DMS 273 treated with DMSO at 0.1 percent for 48 hours (cell line): ENCODE measurements around the gene EIPR1.
"Not testable (repeated sequence)": the region's sequence is repeated elsewhere in the genome, so short reads cannot be mapped to it uniquely, and the experiment has no call there.

Source experiments
- DNase-seq: peaks from one replicate; lab custom pipeline; 2025; lab: John Stamatoyannopoulos, UW

EIPR1 gene

DNA sequence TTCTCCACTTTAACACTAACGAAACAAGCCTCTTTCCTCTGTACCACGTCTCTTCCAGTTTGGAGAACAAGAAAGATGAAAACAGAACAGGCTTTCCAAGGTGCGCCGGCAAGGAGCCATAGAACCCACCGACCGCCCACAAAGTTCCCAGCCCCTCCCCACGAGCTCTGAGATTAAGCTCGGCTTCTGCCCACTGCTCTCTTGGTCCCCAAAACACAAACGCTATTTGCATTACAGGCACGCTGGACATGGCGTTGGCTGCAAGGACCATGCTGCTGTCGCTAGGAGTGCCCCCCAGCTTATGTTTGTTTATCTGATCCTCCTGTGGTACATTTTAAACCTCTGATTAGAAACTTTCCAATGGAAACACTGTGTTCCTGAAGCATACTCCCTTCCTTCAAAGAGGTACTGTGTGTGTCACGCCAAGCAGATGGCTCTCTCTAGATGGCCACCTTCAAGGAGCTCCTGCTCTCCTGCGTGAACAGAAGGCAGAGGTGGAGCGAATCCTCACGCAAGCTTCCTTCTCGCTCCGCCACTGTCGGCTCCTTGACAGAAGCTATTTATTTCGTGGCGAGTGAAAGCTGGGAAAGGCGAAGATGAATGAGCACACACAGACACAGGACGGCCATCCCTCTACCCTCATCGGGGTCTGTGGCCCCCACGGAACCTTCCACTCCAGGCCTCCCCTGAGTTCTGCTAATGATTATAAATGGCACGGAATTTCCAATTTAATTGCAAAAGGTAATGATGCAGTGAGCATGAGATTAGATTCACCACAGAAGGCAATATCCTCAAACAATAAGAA lies 166.2 kb downstream of the EIPR1 start:
- no peak for DNase-seq

DNA sequence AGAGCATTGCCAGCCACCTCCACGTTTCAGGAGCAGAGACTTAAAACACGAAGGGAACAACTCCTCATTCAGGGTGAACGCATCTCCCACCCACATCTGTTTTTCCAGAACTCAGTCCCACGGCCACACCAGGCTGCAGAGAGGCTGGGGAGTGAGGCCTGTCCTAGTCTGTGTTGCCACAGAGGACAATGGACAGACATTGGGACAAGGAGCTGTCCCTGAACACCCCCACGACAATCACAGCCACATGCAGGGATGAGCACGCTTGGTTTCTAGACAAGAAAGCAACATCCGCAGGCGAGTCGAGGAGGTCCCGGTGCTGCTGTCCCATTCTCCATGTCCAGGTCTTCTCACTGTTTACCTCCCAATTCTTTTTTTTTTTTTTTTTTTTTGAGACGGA lies 167.4 kb downstream of the EIPR1 start:
- no peak for DNase-seq

DNA sequence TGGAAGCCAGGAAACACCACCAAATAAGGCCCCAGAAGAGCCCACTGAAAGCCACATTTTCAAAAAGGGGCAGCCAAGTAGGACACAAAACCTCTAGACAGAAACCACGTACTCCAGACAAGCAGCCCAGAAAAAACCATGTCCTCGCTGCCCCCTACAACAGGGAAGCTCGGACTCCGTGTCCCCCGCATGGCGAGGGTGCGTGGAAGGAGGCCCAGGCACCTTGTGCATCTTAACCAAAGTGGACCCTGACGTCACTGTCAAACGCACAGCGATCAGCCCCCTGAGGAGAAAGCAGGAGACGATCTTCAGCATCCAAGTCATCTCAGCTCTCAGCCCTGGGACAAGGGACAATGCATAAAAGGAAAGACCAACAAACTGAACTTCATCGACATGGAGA lies 168.4 kb downstream of the EIPR1 start:
- no peak for DNase-seq

GRCh38 chr2:3208591-3208990 lies 169.0 kb downstream of the EIPR1 start:
- no peak for DNase-seq

GRCh38 chr2:3208179-3208578 lies 169.4 kb downstream of the EIPR1 start:
- DNase-seq, result no peak

DNA sequence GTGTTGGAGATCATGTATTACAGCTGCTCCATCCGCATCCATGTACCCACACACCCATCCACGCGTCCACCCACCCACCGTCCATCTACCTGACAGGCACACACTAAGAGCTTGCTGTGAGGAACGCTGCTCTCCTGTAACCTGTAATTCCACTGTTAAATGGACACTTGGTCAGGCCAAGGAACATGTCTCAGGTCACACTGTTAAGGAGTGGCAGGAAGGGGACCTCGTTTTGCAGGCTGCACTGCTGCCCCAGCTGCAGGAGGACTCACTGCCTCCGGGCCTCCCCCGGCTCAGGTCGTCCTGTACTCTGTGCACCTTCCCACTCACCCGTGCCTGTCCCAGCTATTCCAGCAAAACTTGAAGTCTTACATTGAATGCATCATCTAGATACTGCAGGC lies 170.5 kb downstream of the EIPR1 start:
- no peak for DNase-seq

- no peak for DNase-seq
These were observed 171.8 kb downstream of the EIPR1 start for GRCh38 chr2:3205845-3206244.

GRCh38 chr2:3204031-3204821 lies 173.4 kb downstream of the EIPR1 start:
- DNase-seq, result no peak

DNA sequence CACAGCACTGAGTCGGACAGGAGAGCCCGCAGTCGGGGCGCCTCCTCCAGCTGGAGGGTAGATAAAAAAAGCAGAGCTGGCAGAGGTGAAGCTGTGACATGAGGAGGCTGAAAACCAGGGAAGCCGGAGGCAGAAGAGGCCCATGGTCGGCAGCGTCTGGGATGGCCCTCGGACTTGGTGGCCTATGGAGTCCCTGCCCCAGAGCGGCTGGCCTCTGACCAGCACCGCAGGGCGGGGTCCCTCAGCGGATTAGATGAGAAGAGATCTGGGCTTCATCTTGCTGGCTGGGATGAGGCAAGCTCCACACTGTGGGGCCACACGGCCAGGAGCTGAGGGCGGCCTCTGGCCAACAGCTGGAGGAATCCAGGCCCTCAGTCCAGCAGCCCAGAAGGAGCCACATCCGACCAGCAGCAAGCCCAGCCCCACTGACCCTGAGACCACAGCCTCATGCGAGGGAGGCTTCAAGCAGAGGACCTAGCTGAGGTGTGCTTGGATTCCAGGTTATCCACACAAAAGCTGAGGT lies 174.1 kb downstream of the EIPR1 start:
- DNase-seq, result no peak

- DNase-seq, result no peak
These were observed 174.7 kb downstream of the EIPR1 start for GRCh38 chr2:3202926-3203325.

DNA sequence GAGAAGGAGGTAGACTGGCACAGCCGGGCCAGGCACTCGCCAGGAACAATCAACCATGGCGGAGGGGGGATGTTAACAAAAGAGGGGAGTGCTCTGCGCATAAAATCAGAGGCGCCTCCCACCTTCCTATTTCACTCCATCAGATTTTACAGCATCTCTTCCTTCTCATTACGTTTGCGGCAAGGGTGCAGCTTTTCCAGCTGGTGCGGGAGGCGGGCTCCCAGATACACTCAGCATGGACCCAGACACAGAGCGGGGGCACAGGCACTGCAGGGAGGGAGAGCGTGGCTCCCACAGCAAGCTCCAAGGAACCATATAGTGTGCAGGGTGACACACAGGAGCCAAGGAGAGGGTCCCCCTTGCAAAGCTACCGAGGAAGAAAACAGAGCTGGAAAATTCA lies 176.3 kb downstream of the EIPR1 start:
- no peak for DNase-seq

DNA sequence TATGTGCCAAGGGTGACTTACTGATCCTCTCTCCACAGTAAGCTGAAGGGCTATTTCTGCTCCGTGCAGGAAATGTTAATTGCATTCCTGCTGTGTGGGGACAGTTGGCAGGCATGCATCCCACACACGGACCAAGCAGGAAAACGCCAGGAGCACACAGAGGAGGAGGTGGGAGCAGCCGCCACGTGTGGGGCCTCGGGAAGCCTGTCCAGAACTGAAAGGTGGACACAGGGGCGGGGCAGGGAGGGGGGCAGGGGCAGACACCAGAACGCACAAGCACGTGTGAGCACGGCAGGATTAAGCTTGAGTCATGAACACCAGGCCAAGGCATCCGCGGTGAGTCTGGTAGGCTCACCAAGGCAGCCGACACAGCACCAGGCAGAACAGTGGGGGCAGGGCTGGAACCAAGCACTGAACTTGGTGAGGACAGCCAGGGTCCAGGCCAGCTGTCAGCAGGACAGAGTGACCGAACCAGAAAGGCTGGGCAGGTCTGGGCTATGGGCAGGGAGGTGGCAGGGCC lies 177.1 kb downstream of the EIPR1 start:
- no peak for DNase-seq

DNA sequence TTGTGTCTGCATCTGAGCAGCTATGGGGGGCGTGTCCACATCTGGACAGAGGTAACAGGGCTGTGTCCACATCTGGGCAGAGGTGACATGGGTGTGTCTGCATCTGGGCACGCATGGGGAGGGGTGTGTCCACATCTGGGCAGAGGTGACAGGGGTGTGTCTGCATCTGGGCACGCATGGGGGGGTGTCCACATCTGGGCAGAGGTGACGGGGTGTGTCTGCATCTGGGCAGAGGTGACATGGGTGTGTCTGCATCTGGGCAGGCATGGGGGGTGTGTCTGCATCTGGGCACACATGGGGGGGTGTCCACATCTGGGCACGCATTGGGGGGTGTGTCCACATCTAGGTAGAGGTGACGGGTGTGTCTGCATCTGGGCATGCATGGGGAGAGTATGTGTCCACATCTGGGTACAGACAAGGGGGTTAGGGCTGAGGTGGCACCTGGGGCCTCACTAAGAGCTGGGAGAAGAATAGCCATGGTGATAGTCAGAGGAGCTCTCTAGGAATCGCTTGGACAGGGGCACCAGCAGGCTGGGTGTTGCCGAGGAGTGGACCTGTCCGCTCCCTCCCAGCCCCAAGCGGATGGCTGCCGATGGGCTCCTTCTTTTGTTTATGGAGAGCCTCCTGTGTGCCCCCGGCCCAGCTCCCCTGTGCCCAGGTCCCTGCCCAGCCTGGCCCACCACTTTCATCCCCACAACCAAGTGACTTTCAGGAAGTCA lies 177.8 kb downstream of the EIPR1 start:
- DNase-seq, result no peak

- not testable (repeated sequence) for DNase-seq
These were observed 178.9 kb downstream of the EIPR1 start for GRCh38 chr2:3198671-3199192.

- no peak for DNase-seq
These were observed 179.5 kb downstream of the EIPR1 start for GRCh38 chr2:3198119-3198518.

DNA sequence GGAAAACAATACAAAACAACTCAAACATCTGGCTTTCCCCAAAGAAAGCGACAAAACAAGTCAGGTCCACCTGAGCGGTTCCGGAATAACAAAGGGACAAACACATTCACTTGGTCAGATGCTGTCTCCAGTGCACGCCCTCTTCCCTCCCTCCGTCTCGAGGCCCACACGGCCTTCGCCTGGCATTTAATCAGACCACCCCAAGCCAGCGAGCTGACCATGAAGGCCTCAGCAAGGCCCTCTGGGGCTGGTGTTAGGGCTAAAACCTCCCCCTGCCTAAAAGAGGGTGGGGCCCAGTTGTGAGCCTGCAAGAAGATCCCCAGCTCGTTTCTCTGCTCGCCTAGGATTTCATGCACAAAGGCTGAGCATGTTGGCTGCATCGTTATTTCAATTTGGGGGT lies 180.3 kb downstream of the EIPR1 start:
- no peak for DNase-seq

GRCh38 chr2:3196716-3197115 lies 180.9 kb downstream of the EIPR1 start:
- no peak for DNase-seq

DNA sequence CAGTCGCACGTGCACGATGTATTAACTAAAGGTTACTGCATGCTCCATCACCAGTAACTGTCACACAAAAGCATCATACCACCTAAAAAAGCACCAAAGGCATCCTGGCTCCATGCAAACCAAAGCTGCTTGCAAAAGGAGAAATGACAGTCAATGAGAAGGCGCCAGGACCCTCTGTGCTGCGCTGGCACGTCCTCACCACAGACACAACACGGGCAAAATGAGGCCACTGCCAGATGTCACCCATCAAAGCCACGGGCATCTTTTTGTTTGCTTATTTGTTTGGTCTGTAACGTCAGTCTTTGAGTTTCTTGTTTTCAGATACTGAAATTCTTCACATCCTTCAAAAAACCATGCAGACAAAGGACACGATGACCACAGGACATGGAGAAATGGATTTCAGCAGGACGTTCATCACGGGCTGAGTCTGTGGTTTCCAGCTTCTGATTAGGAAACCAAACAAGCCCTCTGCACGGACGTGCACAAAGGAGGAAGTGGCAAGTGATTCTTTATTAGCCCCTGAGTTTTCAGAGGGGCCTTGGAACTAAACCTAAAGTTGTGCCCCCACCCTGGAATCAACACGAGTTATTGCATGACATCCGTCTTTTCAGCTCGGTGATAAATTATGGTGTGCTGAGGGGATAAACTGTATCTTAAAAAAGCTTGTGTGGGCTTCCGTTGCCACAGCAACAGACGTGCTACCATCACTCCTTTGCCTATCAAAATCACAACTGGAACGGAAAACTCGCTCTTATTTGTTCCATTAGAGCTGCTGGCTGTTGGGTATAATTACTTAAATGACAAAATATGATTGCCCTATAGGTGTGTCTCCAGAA lies 181.8 kb downstream of the EIPR1 start:
- DNase-seq, result no peak

DNA sequence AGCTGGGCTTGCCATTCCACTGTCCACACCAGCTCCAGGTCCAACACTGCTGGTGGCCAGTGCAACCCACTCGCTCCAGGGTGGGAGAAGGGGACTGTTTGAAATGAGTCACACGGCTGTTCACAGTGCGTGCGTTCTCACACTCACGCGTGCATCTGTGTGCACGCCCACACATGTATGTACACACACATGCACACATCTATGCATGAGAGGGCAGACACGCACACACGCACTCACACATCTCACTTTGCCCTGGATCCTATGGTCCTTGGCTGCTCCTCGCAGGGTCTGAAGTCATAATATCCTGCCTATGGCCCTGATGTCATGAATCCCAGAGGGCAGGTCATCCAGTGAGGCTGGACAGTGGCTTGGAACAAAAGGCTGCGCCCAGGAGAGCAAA lies 182.8 kb downstream of the EIPR1 start:
- DNase-seq, result no peak

GRCh38 chr2:3193443-3194330 lies 183.9 kb downstream of the EIPR1 start:
- no peak for DNase-seq
